ENCODE data around the gene ADCK2.
"Not testable (repeated sequence)": the region's sequence is repeated elsewhere in the genome, so short reads cannot be mapped to it uniquely, and the experiment has no call there.

Gene ADCK2

DNA sequence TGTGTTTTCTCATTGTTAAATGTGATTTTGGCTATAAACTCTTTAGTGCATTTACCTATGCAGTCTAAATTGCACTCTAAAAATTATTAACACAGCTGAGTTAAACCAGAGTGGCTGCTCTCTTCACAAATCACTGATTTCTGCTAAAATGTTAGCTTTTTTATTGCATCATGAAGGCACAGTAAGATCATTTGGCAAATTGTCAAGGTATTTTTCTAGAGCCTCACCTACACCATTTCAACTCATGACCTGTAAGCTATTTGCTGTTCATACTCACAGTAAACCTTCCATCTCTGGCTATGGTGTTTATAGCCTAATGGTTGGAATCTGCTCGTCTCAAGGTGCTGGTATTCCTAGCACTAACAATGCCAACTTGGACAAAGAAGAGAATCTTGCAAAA lies 49.5 kb downstream of the ADCK2 start:
- in situ Hi-C loops (cut with MboI; ENCODE audit: low pct_unique_long_range_greater_than_20kb, low sequenced_read_pairs) = no loop called here
- DNase-seq = no peak

DNA sequence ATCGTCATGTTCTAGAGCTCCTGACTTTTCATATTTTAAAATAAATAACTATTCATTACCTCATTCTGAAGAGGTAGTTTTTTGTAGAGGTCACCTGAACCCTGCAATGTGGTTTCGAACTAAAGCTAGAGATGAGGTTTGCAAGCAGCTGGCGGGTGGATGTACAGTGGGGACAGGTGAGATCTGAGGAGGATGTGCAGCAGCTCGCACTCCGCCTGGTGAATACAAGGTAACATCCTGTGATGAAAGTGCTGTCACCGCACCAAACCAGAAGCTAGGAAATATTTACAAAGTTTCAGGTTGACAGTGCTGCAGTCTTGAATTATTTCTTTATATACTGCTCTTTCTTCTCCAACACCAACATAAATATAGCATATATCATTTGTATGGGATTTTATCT lies 50.3 kb downstream of the ADCK2 start:
- in situ Hi-C loops (cut with MboI; ENCODE audit: low pct_unique_long_range_greater_than_20kb, low sequenced_read_pairs) = no loop called here
- no peak for DNase-seq

DNA sequence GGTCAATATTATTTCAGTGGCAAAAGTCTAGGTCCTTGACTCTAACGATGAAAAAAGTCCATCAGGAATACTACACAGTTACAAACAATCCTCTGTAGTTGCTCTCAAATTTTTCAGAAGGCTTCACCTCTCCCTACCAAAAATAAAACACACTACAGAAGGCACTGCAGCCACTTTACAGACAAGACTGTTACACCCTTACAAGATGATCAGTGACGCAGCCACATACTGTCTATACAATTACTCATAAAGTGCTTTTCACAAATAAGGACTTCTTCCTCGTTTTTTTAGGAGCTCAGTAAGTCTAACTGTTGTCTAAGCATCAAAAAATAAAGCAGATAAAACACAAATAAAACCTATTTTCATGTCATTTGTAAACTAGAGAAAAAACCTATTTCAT lies 50.8 kb downstream of the ADCK2 start:
- in situ Hi-C loops (cut with MboI; ENCODE audit: low pct_unique_long_range_greater_than_20kb, low sequenced_read_pairs) = no loop called here
- DNase-seq = no peak

DNA sequence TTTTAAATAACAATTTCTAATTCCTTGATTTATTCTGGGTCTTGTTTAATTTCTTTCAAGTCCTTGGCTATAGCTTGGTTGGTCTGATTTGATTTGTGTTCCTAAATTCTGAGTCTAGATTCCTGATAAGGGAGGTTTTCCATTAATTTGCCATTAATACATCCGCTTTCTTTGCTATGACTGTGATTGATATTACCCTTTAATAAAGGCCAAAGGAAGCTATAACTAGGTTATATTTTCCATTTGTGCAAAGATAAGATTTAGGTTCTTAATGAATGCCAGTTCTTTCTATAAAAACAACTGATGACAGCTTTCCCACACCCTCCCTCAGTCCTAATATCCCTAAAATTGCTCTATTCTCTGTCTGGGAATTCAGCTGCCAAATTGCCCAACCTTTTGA lies 52.0 kb downstream of the ADCK2 start:
- no peak for DNase-seq
- in situ Hi-C loops (cut with MboI; ENCODE audit: low pct_unique_long_range_greater_than_20kb, low sequenced_read_pairs) = no loop called here

DNA sequence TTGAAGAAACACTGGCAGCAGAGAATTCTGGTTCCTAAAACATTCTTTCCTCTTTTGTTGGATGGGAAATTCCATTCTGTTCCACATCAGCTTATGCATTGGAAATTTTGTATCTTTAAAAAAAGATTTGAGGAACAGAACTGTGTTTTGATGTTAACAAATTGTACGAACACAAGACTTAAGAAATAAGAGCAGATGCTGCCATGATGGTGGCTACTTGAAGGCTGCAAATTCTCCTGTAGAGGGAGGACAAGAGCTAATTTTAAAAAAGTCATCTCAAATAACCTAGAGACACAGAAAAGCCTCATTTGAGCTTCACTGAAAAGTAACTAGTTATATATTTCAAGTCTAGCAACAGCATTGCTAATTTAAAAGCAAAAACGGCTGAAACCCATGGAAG lies 53.5 kb downstream of the ADCK2 start:
- peak; percentile 28 for DNase-seq
- in situ Hi-C loops (cut with MboI; ENCODE audit: low pct_unique_long_range_greater_than_20kb, low sequenced_read_pairs) = no loop called here

DNA sequence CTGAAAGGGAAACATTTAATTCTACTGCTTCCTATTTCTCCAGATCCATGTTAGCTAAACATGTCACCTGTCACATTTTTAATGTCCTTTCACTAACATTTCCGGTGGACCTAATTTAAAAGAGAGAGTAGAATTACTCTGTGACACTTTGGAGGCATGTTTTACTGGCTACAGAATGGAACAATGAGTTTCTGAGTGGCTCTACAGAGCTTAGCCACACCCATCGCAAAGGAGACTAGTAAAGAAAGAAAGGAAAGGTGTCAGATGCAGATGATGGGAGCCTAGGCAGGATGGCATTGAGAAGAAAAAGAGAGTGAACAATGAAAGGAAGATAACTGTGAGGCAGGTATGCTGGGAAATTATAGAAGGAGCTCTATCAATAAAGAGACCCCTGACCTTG lies 59.7 kb downstream of the ADCK2 start:
- DNase-seq = no peak
- in situ Hi-C loops (cut with MboI; ENCODE audit: low pct_unique_long_range_greater_than_20kb, low sequenced_read_pairs) = no loop called here

DNA sequence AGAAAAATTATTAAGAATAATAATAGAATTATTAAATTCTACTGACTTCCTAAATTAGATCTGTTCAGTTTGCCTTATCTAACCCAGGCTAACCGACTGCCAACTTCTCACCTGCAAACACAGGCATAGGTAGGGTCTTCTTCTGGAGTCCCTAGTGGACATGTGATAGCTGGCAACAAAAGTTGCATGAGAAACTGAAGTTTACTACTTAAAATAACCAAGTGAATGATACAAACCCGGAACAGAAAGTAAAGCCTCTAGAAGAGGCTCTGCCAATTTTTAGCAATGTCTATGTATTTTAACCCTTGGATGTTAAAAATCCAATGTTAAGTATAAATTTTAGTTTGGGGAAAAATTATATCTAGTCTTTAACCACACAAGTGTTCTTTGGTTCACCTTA lies 61.4 kb downstream of the ADCK2 start:
- no peak for DNase-seq
- in situ Hi-C loops (cut with MboI; ENCODE audit: low pct_unique_long_range_greater_than_20kb, low sequenced_read_pairs) = no loop called here

DNA sequence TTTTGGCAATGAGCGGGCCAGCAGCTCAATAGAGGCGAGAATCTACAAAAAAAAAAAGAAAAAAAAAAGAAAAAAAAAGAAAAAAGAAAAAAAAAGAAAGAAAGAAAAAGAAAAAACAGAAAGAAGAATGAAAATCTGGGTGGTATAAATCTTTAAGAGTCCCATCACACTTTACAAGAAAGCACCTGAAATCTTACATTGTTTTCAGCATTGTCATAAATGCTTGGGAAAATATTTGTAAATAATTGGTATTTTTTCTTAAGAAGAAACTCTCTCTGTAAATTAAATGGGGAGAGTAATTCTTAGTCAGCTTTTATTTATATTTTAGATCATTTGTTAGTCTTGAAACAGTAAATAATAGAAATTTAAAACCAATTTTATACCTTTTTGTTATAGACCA lies 62.0 kb downstream of the ADCK2 start:
- DNase-seq = no peak

DNA sequence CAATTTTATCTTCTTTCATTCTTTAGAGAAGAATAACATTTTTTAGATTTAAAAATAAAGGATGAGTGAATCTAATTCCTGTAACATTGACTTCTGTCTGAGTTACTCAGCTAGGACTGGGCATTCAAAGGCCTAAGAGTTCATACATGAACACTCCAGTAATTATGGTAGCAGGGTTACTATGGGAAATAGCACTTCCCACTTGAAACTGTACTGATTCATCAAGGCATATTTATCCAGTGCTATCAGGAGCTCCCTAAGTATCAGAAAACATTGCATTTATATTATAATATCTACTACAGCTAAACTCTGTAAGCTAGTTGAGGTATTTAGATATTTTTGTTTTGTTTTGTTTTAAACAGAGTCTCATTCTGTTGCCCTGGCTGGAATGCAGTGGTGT lies 65.5 kb downstream of the ADCK2 start:
- in situ Hi-C loops (cut with MboI; ENCODE audit: low pct_unique_long_range_greater_than_20kb, low sequenced_read_pairs) = no loop called here
- DNase-seq = no peak

More for the DNA sequence above, 62.0 kb downstream of the ADCK2 start:
- in situ Hi-C loops (cut with MboI; ENCODE audit: low pct_unique_long_range_greater_than_20kb, low sequenced_read_pairs) = no loop called here

DNA sequence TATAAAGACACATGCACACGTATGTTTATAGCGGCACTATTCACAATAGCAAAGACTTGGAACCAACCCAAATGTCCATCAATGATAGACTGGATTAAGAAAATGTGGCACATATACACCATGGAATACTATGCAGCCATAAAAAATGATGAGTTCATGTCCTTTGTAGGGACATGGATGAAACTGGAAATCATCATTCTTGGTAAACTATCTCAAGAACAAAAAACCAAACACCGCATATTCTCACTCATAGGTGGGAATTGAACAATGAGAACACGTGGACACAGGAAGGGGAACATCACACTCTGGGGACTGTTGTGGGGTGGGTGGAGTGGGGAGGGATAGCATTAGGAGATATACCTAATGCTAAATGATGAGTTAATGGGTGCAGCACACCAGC lies 70.5 kb downstream of the ADCK2 start:
- DNase-seq; in situ Hi-C loops (cut with MboI; ENCODE audit: low pct_unique_long_range_greater_than_20kb, low sequenced_read_pairs): not testable (repeated sequence)

DNA sequence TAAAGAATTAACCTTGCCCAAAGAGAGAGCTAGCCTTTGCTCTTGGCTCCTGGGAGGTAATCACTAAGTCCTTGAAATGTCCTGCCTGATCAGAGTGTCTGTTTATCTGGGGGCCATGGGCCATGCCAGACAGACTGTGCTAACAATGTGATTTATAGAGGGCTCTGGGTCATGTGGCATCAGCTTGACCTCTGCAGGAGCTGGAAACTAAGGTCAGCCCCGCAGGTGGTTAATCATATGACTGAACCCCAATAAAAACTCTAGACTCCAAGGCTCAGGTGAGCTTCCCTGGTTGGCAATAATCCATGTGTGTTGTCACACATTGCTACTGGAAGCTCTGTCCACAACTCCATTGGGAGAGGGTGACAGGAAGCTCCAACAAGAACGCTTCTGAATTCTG lies 71.3 kb downstream of the ADCK2 start:
- DNase-seq = no peak
- in situ Hi-C loops (cut with MboI; ENCODE audit: low pct_unique_long_range_greater_than_20kb, low sequenced_read_pairs) = no loop called here
